Activated T-cell treated with anti-CD3 and anti-CD28 coated beads for 48 hours (primary cell): ENCODE measurements around the gene TEX52.

ENCODE experiments used
- DNase-seq: peaks from one replicate; pipeline ENCODE4 v3.0.0-alpha.2; 2020; ENCODE audit warnings: low read depth

Gene TEX52

GRCh38 chr12:2829275-2829674 is 27.6 kb downstream of the TEX52 start:
- DNase-seq, result no peak

- no peak for DNase-seq
Measured at GRCh38 chr12:2826721-2827515, 29.9 kb downstream of the TEX52 start.

GRCh38 chr12:2826036-2826435 is 30.8 kb downstream of the TEX52 start:
- DNase-seq, result no peak

- no peak for DNase-seq
Measured at GRCh38 chr12:2825132-2825531, 31.7 kb downstream of the TEX52 start.

GRCh38 chr12:2824541-2824940 is 32.3 kb downstream of the TEX52 start:
- DNase-seq, result no peak

- no peak for DNase-seq
Measured at GRCh38 chr12:2823483-2823882, 33.4 kb downstream of the TEX52 start.

GRCh38 chr12:2820432-2820831 is 36.4 kb downstream of the TEX52 start:
- no peak for DNase-seq

- DNase-seq, result no peak
Measured at GRCh38 chr12:2819810-2820209, 37.0 kb downstream of the TEX52 start.

GRCh38 chr12:2813214-2814185 is 43.3 kb downstream of the TEX52 start:
- DNase-seq, result peak; percentile 21

GRCh38 chr12:2812290-2813213 is 44.3 kb downstream of the TEX52 start, which contains the start of gene ITFG2:
TSS of gene ITFG2 (plus strand) at chr12:2812668. CDS start at chr12:2812761, 93 bp downstream.
- DNase-seq, result peak; percentile 93

GRCh38 chr12:2811801-2812200 is 45.0 kb downstream of the TEX52 start:
- no peak for DNase-seq

GRCh38 chr12:2806700-2807099 is 50.1 kb downstream of the TEX52 start:
- no peak for DNase-seq

GRCh38 chr12:2805143-2805520 is 51.7 kb downstream of the TEX52 start:
- no peak for DNase-seq

- DNase-seq, result no peak
Measured at GRCh38 chr12:2804393-2805142, 52.3 kb downstream of the TEX52 start.

- DNase-seq, result no peak
Measured at GRCh38 chr12:2803635-2804392, 53.0 kb downstream of the TEX52 start.

- DNase-seq, result no peak
Measured at GRCh38 chr12:2801044-2801783, 55.6 kb downstream of the TEX52 start.

GRCh38 chr12:2800046-2800570 is 56.7 kb downstream of the TEX52 start:
- DNase-seq, result no peak
